ENCODE measurements around the gene DBNDD1.
A peak's percentile ranks its signal among the peaks of the same experiment; 100 is the strongest.
"Not testable (repeated sequence)": the region's sequence is repeated elsewhere in the genome, so short reads cannot be mapped to it uniquely, and the experiment has no call there.

The DBNDD1 gene
- 0 to 1.9 (median 0.10) reads per million in 17 experiments for total RNA-seq

- peak in 1 of 4 experiments; percentile 39 for DNase-seq
These were observed at the start of gene DBNDD1 for GRCh38 chr16:90018652-90019542. Gene DBNDD1, minus strand, starts transcription at chr16:90019456. Its CDS starts 115 bp downstream, at chr16:90019341.

- no peak for DNase-seq
These were observed 42.2 kb upstream of the DBNDD1 start for GRCh38 chr16:90061437-90061836.

- peak; percentile 60 to 86 (median 72) for DNase-seq
These were observed 38.5 kb upstream of the DBNDD1 start for GRCh38 chr16:90057738-90058173.

- not testable (repeated sequence) for DNase-seq
These were observed 37.3 kb upstream of the DBNDD1 start for GRCh38 chr16:90056521-90056920.

GRCh38 chr16:90055371-90055770 is 36.1 kb upstream of the DBNDD1 start:
- no peak for DNase-seq

- DNase-seq: no peak
These were observed 35.3 kb upstream of the DBNDD1 start for GRCh38 chr16:90054554-90054953.

- peak; percentile 32 to 75 (median 64) for DNase-seq
These were observed 34.7 kb upstream of the DBNDD1 start for GRCh38 chr16:90053902-90054500.

GRCh38 chr16:90050969-90051368 is 31.7 kb upstream of the DBNDD1 start:
- no peak for DNase-seq

- no peak for DNase-seq
These were observed 29.6 kb upstream of the DBNDD1 start for GRCh38 chr16:90048737-90049330.

GRCh38 chr16:90048347-90048722 is 29.1 kb upstream of the DBNDD1 start:
- DNase-seq: no peak

- no peak for DNase-seq
These were observed 28.6 kb upstream of the DBNDD1 start for GRCh38 chr16:90047714-90048346.

- DNase-seq: peak in 1 of 4 experiments; percentile 37
These were observed 27.9 kb upstream of the DBNDD1 start for GRCh38 chr16:90046971-90047713.

GRCh38 chr16:90046122-90046970 is 27.1 kb upstream of the DBNDD1 start:
- DNase-seq: no peak

- DNase-seq: no peak
These were observed 24.9 kb upstream of the DBNDD1 start for GRCh38 chr16:90044111-90044551.

- DNase-seq: no peak
These were observed 24.3 kb upstream of the DBNDD1 start for GRCh38 chr16:90043526-90043925.

GRCh38 chr16:90042946-90043514 is 23.8 kb upstream of the DBNDD1 start:
- no peak for DNase-seq

- DNase-seq: no peak
These were observed 22.7 kb upstream of the DBNDD1 start for GRCh38 chr16:90041896-90042473.

- DNase-seq: no peak
These were observed 21.1 kb upstream of the DBNDD1 start for GRCh38 chr16:90040152-90041023.

GRCh38 chr16:90037276-90037675 is 18.0 kb upstream of the DBNDD1 start:
- DNase-seq: no peak
